ENCODE measurements around the gene PLD5.
"Not testable (repeated sequence)": the region's sequence is repeated elsewhere in the genome, so short reads cannot be mapped to it uniquely, and the experiment has no call there.

Gene PLD5

GRCh38 chr1:242199776-242200458 is 324.6 kb downstream of the PLD5 start:
- DNase-seq (ENCODE audit: insufficient read length, low spot score) (no peak), FAIRE-seq (no peak)
- TF ChIP-seq POU2F2 (IDR thresholded peaks at IDR 0.05; ENCODE audit: low read depth, low read length), result no peak
- no peak for TF ChIP-seq TAF1 (IDR thresholded peaks at IDR 0.05; ENCODE audit: low read depth, low read length)
- no peak for TF ChIP-seq POLR2AphosphoS5 (IDR thresholded peaks at IDR 0.05; ENCODE audit: low read depth, low read length)
- no peak for TF ChIP-seq SPI1 (IDR thresholded peaks at IDR 0.05; ENCODE audit: low read depth, low read length)
- no peak for TF ChIP-seq PAX5 (IDR thresholded peaks at IDR 0.05; ENCODE audit: insufficient read depth, low read length, severe bottlenecking)
- no peak for TF ChIP-seq POLR2A (IDR thresholded peaks at IDR 0.05; ENCODE audit: low read depth, low read length)

- no peak for FAIRE-seq
- no peak for TF ChIP-seq TAF1 (IDR thresholded peaks at IDR 0.05; ENCODE audit: low read depth, low read length)
- no peak for TF ChIP-seq SPI1 (IDR thresholded peaks at IDR 0.05; ENCODE audit: low read depth, low read length)
- no peak for TF ChIP-seq POLR2A (IDR thresholded peaks at IDR 0.05; ENCODE audit: low read depth, low read length)
- no peak for TF ChIP-seq POLR2AphosphoS5 (IDR thresholded peaks at IDR 0.05; ENCODE audit: low read depth, low read length)
- TF ChIP-seq PAX5 (IDR thresholded peaks at IDR 0.05; ENCODE audit: insufficient read depth, low read length, severe bottlenecking), result no peak
- no peak for TF ChIP-seq POU2F2 (IDR thresholded peaks at IDR 0.05; ENCODE audit: low read depth, low read length)
These were observed 326.3 kb downstream of the PLD5 start for GRCh38 chr1:242197907-242198820.

GRCh38 chr1:242196914-242197313 is 327.6 kb downstream of the PLD5 start:
- TF ChIP-seq POLR2A (IDR thresholded peaks at IDR 0.05; ENCODE audit: low read depth, low read length) (no peak), SPI1 (IDR thresholded peaks at IDR 0.05; ENCODE audit: low read depth, low read length) (no peak), TAF1 (IDR thresholded peaks at IDR 0.05; ENCODE audit: low read depth, low read length) (no peak), POU2F2 (IDR thresholded peaks at IDR 0.05; ENCODE audit: low read depth, low read length) (no peak), PAX5 (IDR thresholded peaks at IDR 0.05; ENCODE audit: insufficient read depth, low read length, severe bottlenecking) (no peak), POLR2AphosphoS5 (IDR thresholded peaks at IDR 0.05; ENCODE audit: low read depth, low read length) (no peak)
- DNase-seq (ENCODE audit: insufficient read length, low spot score) (no peak), FAIRE-seq (no peak)

More at GRCh38 chr1:242197907-242198820, 326.3 kb downstream of the PLD5 start:
- no peak for DNase-seq (ENCODE audit: insufficient read length, low spot score)

GRCh38 chr1:242196101-242196500 is 328.4 kb downstream of the PLD5 start:
- no peak for DNase-seq (ENCODE audit: insufficient read length, low spot score)
- no peak for FAIRE-seq
- TF ChIP-seq POU2F2 (IDR thresholded peaks at IDR 0.05; ENCODE audit: low read depth, low read length) (no peak), SPI1 (IDR thresholded peaks at IDR 0.05; ENCODE audit: low read depth, low read length) (no peak), POLR2AphosphoS5 (IDR thresholded peaks at IDR 0.05; ENCODE audit: low read depth, low read length) (no peak), PAX5 (IDR thresholded peaks at IDR 0.05; ENCODE audit: insufficient read depth, low read length, severe bottlenecking) (no peak), TAF1 (IDR thresholded peaks at IDR 0.05; ENCODE audit: low read depth, low read length) (no peak), POLR2A (IDR thresholded peaks at IDR 0.05; ENCODE audit: low read depth, low read length) (no peak)

- TF ChIP-seq POLR2A (IDR thresholded peaks at IDR 0.05; ENCODE audit: low read depth, low read length), result no peak
- TF ChIP-seq POLR2AphosphoS5 (IDR thresholded peaks at IDR 0.05; ENCODE audit: low read depth, low read length), result no peak
- no peak for TF ChIP-seq POU2F2 (IDR thresholded peaks at IDR 0.05; ENCODE audit: low read depth, low read length)
- no peak for DNase-seq (ENCODE audit: insufficient read length, low spot score)
These were observed 334.9 kb downstream of the PLD5 start for GRCh38 chr1:242189591-242189990.

GRCh38 chr1:242187816-242188215 is 336.7 kb downstream of the PLD5 start:
- TF ChIP-seq POLR2AphosphoS5 (IDR thresholded peaks at IDR 0.05; ENCODE audit: low read depth, low read length) (no peak), SPI1 (IDR thresholded peaks at IDR 0.05; ENCODE audit: low read depth, low read length) (no peak), PAX5 (IDR thresholded peaks at IDR 0.05; ENCODE audit: insufficient read depth, low read length, severe bottlenecking) (no peak), TAF1 (IDR thresholded peaks at IDR 0.05; ENCODE audit: low read depth, low read length) (no peak), POLR2A (IDR thresholded peaks at IDR 0.05; ENCODE audit: low read depth, low read length) (no peak), POU2F2 (IDR thresholded peaks at IDR 0.05; ENCODE audit: low read depth, low read length) (no peak)
- FAIRE-seq (no peak), DNase-seq (ENCODE audit: insufficient read length, low spot score) (no peak)

More at GRCh38 chr1:242189591-242189990, 334.9 kb downstream of the PLD5 start:
- no peak for FAIRE-seq

- no peak for DNase-seq (ENCODE audit: insufficient read length, low spot score)
- TF ChIP-seq PAX5 (IDR thresholded peaks at IDR 0.05; ENCODE audit: insufficient read depth, low read length, severe bottlenecking), result no peak
- TF ChIP-seq POLR2AphosphoS5 (IDR thresholded peaks at IDR 0.05; ENCODE audit: low read depth, low read length), result no peak
- no peak for TF ChIP-seq POLR2A (IDR thresholded peaks at IDR 0.05; ENCODE audit: low read depth, low read length)
- TF ChIP-seq TAF1 (IDR thresholded peaks at IDR 0.05; ENCODE audit: low read depth, low read length), result no peak
- no peak for TF ChIP-seq POU2F2 (IDR thresholded peaks at IDR 0.05; ENCODE audit: low read depth, low read length)
- no peak for TF ChIP-seq SPI1 (IDR thresholded peaks at IDR 0.05; ENCODE audit: low read depth, low read length)
- FAIRE-seq, result no peak
These were observed 337.3 kb downstream of the PLD5 start for GRCh38 chr1:242187171-242187570.

GRCh38 chr1:242185731-242186130 is 338.8 kb downstream of the PLD5 start:
- TF ChIP-seq TAF1 (IDR thresholded peaks at IDR 0.05; ENCODE audit: low read depth, low read length), result no peak
- TF ChIP-seq SPI1 (IDR thresholded peaks at IDR 0.05; ENCODE audit: low read depth, low read length), result no peak
- no peak for DNase-seq (ENCODE audit: insufficient read length, low spot score)
- FAIRE-seq, result no peak

- no peak for FAIRE-seq
- no peak for DNase-seq (ENCODE audit: insufficient read length, low spot score)
These were observed 339.5 kb downstream of the PLD5 start for GRCh38 chr1:242184955-242185354.

GRCh38 chr1:242179767-242180166 is 344.7 kb downstream of the PLD5 start:
- not testable (repeated sequence) for FAIRE-seq; DNase-seq (ENCODE audit: insufficient read length, low spot score)

More at GRCh38 chr1:242184955-242185354, 339.5 kb downstream of the PLD5 start:
- no peak for TF ChIP-seq PAX5 (IDR thresholded peaks at IDR 0.05; ENCODE audit: insufficient read depth, low read length, severe bottlenecking)
- TF ChIP-seq POLR2A (IDR thresholded peaks at IDR 0.05; ENCODE audit: low read depth, low read length), result no peak
- TF ChIP-seq POU2F2 (IDR thresholded peaks at IDR 0.05; ENCODE audit: low read depth, low read length), result no peak
- TF ChIP-seq TAF1 (IDR thresholded peaks at IDR 0.05; ENCODE audit: low read depth, low read length), result no peak
- TF ChIP-seq SPI1 (IDR thresholded peaks at IDR 0.05; ENCODE audit: low read depth, low read length), result no peak
- no peak for TF ChIP-seq POLR2AphosphoS5 (IDR thresholded peaks at IDR 0.05; ENCODE audit: low read depth, low read length)

Data from GM12891 (cell line).